Measurements from ENCODE around the gene PHGDH.
"Not testable (repeated sequence)": the region's sequence is repeated elsewhere in the genome, so short reads cannot be mapped to it uniquely, and the experiment has no call there.

The PHGDH gene

GRCh38 chr1:119689511-119689910 is 22.2 kb upstream of the PHGDH start:
- no peaks in the 10 kb centered on the region for H3K9me3 ChIP-seq (replicated peaks; ENCODE audit: insufficient read depth, low read length)
- no peak overlapping the region for H3K4me2 ChIP-seq (ENCODE audit: low read depth, low read length)
- no peaks in the 10 kb centered on the region for H4K20me1 ChIP-seq (ENCODE audit: insufficient read depth, low read length)
- no peak overlapping the region for H2AFZ ChIP-seq (ENCODE audit: low read length)
- no peaks in the 10 kb centered on the region for H3F3A ChIP-seq (ENCODE audit: insufficient read depth, low read length)
- no peak for TF ChIP-seq EZH2 (optimal IDR thresholded peaks at IDR 0.05; ENCODE audit: low read depth, low read length)
- TF ChIP-seq, protein P1, sequence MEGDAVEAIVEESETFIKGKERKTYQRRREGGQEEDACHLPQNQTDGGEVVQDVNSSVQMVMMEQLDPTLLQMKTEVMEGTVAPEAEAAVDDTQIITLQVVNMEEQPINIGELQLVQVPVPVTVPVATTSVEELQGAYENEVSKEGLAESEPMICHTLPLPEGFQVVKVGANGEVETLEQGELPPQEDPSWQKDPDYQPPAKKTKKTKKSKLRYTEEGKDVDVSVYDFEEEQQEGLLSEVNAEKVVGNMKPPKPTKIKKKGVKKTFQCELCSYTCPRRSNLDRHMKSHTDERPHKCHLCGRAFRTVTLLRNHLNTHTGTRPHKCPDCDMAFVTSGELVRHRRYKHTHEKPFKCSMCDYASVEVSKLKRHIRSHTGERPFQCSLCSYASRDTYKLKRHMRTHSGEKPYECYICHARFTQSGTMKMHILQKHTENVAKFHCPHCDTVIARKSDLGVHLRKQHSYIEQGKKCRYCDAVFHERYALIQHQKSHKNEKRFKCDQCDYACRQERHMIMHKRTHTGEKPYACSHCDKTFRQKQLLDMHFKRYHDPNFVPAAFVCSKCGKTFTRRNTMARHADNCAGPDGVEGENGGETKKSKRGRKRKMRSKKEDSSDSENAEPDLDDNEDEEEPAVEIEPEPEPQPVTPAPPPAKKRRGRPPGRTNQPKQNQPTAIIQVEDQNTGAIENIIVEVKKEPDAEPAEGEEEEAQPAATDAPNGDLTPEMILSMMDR (IDR thresholded peaks at IDR 0.05; ENCODE audit: low read length) = no peak
- TF ChIP-seq EZH2phosphoT487 (IDR thresholded peaks at IDR 0.05; ENCODE audit: low read length) = no peak
- no peaks in the 10 kb centered on the region for H3K36me3 ChIP-seq (replicated peaks; ENCODE audit: insufficient read depth, low read length)
- H3K4me3 ChIP-seq (ENCODE audit: low read length) = no peak overlapping the region
- DNase-seq = no peak
- no peaks in the 10 kb centered on the region for H3K9me2 ChIP-seq (replicated peaks; ENCODE audit: insufficient read depth, low read length)
- H3K27me3 ChIP-seq (replicated peaks; ENCODE audit: insufficient read depth, low read length) = no peaks in the 10 kb centered on the region
- no peaks in the 10 kb centered on the region for H3K79me2 ChIP-seq (ENCODE audit: low read length)
- no peak overlapping the region for H3K9ac ChIP-seq (ENCODE audit: low read length)
- no peaks in the 10 kb centered on the region for H3K4me1 ChIP-seq (ENCODE audit: low read length)
- H3K27ac ChIP-seq (ENCODE audit: low read length) = no peak overlapping the region

DNA sequence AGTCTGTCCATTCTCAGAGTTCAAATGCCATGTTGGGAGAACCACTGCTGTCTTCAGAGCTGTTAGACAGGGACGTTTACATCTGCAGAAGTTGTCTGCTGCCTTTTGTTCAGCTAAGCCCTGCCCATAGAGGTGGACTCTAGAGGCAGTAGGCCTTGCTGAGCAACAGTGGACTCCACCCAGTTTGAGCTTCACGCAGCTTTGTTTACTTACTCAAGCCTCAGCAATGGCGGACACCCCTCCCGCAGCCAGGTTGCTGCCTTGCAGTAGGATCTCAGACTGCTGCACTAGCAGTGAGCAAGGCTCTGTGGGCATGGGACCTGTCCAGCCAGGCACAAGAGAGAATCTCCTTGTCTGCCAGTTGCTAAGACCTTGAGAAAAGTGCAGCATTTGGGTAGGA is 14.9 kb upstream of the PHGDH start:
- not testable (repeated sequence) for H3K9me2 ChIP-seq (replicated peaks; ENCODE audit: insufficient read depth, low read length); H3K4me3 ChIP-seq (ENCODE audit: low read length); H3F3A ChIP-seq (ENCODE audit: insufficient read depth, low read length); H2AFZ ChIP-seq (ENCODE audit: low read length); H3K4me2 ChIP-seq (ENCODE audit: low read depth, low read length); H3K27ac ChIP-seq (ENCODE audit: low read length); H3K36me3 ChIP-seq (replicated peaks; ENCODE audit: insufficient read depth, low read length); H4K20me1 ChIP-seq (ENCODE audit: insufficient read depth, low read length); H3K27me3 ChIP-seq (replicated peaks; ENCODE audit: insufficient read depth, low read length); H3K9me3 ChIP-seq (replicated peaks; ENCODE audit: insufficient read depth, low read length); DNase-seq; H3K9ac ChIP-seq (ENCODE audit: low read length); H3K4me1 ChIP-seq (ENCODE audit: low read length); H3K79me2 ChIP-seq (ENCODE audit: low read length)

DNA sequence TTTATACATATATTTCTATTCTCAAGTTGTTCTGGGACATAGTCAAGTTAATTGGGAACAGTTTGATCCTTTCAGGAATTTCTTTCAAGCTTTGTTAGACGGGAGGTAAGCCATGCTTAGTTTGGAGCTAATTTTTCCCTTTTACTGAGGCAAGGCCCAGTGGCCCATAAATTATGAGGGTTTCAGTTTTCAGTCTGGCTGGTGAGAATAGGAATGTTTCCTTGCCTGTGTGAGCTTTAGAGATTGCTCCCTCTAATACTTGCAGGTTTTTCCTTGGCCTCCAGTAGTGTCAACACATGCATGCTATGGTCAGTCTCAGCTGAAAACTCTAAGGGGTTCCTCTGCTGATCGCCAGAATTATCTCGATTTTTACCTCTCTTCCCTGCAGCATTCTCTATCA is 14.1 kb upstream of the PHGDH start:
- H3K9ac ChIP-seq (ENCODE audit: low read length) = no peak overlapping the region
- no peaks in the 10 kb centered on the region for H3K9me2 ChIP-seq (replicated peaks; ENCODE audit: insufficient read depth, low read length)
- no peak overlapping the region for H3K4me3 ChIP-seq (ENCODE audit: low read length)
- no peak overlapping the region for H3K27ac ChIP-seq (ENCODE audit: low read length)
- H2AFZ ChIP-seq (ENCODE audit: low read length) = no peak overlapping the region
- no peak overlapping the region for H3K4me2 ChIP-seq (ENCODE audit: low read depth, low read length)
- no peaks in the 10 kb centered on the region for H4K20me1 ChIP-seq (ENCODE audit: insufficient read depth, low read length)
- no peaks in the 10 kb centered on the region for H3K79me2 ChIP-seq (ENCODE audit: low read length)
- no peaks in the 10 kb centered on the region for H3K9me3 ChIP-seq (replicated peaks; ENCODE audit: insufficient read depth, low read length)
- H3F3A ChIP-seq (ENCODE audit: insufficient read depth, low read length) = no peaks in the 10 kb centered on the region
- no peak for DNase-seq
- H3K36me3 ChIP-seq (replicated peaks; ENCODE audit: insufficient read depth, low read length) = no peaks in the 10 kb centered on the region
- TF ChIP-seq EZH2phosphoT487 (IDR thresholded peaks at IDR 0.05; ENCODE audit: low read length) (no peak), EZH2 (optimal IDR thresholded peaks at IDR 0.05; ENCODE audit: low read depth, low read length) (no peak)
- TF ChIP-seq, protein P1 (IDR thresholded peaks at IDR 0.05; ENCODE audit: low read length) = no peak
- H3K4me1 ChIP-seq (ENCODE audit: low read length) = no peaks in the 10 kb centered on the region
- no peaks in the 10 kb centered on the region for H3K27me3 ChIP-seq (replicated peaks; ENCODE audit: insufficient read depth, low read length)

GRCh38 chr1:119700326-119700725 is 11.4 kb upstream of the PHGDH start:
- Histone ChIP-seq H3K4me1 (ENCODE audit: low read length) (no peaks in the 10 kb centered on the region), H3K36me3 (replicated peaks; ENCODE audit: insufficient read depth, low read length) (no peaks in the 10 kb centered on the region), H3K9me3 (replicated peaks; ENCODE audit: insufficient read depth, low read length) (no peaks in the 10 kb centered on the region), H3K79me2 (ENCODE audit: low read length) (no peaks in the 10 kb centered on the region), H2AFZ (ENCODE audit: low read length) (no peak overlapping the region), H3K27me3 (replicated peaks; ENCODE audit: insufficient read depth, low read length) (no peaks in the 10 kb centered on the region), H3K9me2 (replicated peaks; ENCODE audit: insufficient read depth, low read length) (no peaks in the 10 kb centered on the region), H3K4me2 (ENCODE audit: low read depth, low read length) (no peak overlapping the region), H4K20me1 (ENCODE audit: insufficient read depth, low read length) (no peaks in the 10 kb centered on the region), H3K4me3 (ENCODE audit: low read length) (no peak overlapping the region), H3K27ac (ENCODE audit: low read length) (no peak overlapping the region), H3K9ac (ENCODE audit: low read length) (no peak overlapping the region), H3F3A (ENCODE audit: insufficient read depth, low read length) (no peaks in the 10 kb centered on the region)
- no peak for DNase-seq
- TF ChIP-seq EZH2phosphoT487 (IDR thresholded peaks at IDR 0.05; ENCODE audit: low read length) (no peak), EZH2 (optimal IDR thresholded peaks at IDR 0.05; ENCODE audit: low read depth, low read length) (no peak)
- TF ChIP-seq, protein P1 (IDR thresholded peaks at IDR 0.05; ENCODE audit: low read length) = no peak

Measured in MM.1S (cell line).